GM19438 (cell line): ENCODE measurements around the gene ELL.

Experiments
- ATAC-seq: cut with Tn5 transposase; IDR thresholded peaks from one replicate; pipeline ENCODE4 v1.9.1; 2021; ENCODE audit warnings: low read depth; ENCODE audit not compliant: unreplicated experiment

ELL gene

DNA sequence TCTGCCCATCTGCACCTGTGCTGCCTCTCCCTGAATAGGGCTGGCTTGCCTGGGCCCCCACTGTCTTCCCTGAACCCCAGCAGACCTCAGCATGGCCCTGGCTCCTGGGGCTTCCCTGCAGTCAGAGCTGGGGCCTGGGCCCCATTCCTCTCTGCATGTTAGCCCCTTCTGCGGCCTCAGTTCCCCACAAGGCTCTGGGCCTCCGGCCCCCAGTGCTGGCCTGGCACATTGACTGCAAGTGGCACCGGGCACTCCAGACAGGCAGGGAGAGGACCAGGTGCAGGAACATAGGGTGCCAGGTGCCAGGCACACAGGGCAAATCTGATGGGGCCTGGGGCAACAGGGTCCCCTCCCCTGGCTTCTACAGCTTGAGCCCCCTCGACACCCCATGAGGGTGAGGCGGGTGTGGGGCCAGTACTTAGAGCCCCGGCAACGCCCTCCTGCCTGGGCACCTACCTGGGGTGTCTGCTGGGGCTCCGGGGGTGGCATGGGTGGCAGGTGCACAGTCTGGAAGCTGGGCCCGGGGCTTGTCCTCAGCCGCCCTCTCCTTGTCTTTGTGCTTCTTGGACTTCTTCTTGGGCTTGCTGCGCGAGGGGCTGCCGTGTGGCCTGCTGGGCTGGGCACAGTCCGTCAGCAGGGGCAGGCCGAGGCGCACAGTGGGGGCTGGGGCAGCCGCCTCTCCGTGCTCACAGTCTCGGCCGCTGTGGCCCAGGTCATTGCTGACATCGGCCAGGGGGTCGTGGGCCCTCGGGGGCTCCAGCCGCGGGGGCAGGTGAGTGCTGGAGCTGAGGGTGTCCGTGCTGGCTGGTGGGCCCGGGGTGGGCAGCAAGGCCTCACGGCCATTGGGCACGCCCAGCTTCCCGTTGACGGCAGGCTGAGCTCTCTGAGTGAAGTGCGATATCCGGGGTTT, 71.6 kb downstream of the ELL start:
- ATAC-seq = no peak

DNA sequence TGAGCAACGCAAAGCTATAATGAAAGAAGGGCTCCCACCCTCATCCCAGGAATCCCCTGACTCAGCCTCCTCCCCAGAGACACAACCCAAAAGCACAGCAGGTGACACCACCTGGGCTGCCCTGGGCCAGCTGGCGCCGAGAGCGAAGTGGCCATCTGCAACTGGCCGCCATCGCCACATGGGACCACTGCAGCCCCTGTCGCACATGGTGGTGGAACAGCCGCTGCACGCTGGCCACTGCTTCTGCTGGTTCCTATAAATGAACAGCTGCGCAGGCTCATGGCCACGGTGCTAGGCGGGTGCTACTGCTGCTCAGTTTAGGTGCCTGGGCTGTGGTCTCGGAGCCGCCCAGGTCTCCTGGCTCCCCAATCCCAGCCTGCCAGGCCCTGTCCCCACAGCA, 72.3 kb downstream of the ELL start:
- no peak for ATAC-seq

DNA sequence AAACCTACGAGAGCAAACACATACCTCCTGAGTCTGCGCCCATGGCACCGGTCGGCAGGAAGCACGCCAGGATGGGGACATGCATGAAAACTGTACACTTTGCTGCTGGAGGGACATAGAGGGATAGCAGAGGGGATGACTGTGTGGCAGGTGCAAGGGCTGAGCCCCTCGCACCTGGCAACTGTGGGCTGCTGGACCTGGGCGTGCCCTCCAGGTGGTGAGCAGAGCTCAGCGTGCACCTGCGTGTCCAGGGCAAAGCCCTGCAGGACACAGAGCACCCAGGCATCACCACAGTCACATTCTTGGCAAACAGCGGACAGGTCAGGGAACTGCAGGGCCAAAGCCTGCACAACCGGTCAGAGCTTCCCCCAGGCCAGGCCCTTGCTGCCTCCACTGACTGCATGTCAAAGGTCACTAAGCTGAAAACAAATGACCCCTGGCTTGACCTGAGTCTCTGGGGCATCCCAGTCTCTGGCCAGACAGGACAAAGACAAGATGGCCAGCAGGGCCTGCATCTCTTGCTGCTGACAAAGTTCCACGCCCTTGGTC, 75.0 kb downstream of the ELL start:
- no peak for ATAC-seq

DNA sequence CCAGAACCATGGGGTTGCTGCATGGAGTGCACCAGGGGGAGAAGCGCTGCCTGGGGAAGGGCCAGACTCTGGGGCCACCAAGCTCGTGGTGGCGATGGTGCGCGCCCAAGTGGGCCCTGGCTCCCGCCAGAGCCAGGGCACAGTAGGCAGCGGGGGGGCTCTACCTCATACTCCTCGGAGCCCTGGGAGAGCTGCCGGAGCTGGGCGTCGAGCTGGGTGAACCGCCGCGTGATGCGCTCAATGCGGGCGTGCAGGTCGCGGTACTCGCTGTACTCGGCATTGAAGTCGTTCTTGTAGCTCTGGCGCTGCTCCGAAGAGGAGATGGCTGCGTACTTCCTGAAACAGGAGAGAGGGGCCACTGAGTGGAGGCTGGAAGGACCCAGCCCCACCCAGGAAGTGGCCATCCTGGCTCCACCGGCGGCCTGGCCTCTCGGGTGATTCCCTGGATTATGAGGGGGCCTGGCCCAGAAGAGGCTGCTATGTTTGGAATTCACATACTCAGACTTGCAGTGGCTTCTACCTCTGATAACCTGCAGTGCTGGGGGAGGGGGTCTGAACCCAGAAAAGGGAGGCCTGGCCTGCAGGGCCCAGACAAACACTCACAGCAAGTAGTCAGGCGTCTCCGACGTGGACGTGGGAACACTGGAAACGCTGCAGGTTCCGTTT, 75.6 kb downstream of the ELL start:
- no peak for ATAC-seq

DNA sequence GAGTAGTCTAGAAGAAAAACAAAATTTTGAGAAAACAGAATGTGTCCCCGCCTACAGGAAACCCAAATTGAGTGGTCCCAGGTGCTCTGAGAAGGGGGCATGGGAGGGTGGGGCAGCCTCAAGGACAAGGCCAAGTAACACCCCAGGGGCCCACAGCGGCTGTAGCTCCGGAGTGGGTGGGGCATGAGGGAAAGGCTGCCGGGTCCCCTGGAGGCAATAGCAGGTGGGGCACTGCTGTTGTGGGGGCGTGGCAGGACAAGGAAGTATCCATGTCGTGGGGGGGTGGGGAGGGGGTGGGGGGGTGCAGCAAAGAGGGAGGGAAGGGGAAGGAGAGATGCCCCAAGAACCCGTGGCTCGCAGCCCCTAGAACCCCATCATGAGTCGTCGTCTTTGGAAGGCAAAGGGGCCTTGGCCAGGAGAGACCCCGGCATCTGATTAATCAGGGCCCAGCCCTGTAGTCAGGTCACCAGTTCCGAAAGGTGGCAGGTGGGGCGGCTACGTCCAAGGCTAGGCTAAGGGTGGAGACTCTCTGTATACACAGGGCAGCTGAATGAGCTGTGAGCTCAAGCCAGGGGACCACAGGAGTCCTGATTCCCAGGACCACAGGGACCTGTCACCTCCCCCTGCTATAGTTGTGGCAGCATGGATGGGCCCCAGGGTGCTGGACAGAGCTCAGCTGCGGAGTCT, 76.5 kb downstream of the ELL start:
- no peak for ATAC-seq

DNA sequence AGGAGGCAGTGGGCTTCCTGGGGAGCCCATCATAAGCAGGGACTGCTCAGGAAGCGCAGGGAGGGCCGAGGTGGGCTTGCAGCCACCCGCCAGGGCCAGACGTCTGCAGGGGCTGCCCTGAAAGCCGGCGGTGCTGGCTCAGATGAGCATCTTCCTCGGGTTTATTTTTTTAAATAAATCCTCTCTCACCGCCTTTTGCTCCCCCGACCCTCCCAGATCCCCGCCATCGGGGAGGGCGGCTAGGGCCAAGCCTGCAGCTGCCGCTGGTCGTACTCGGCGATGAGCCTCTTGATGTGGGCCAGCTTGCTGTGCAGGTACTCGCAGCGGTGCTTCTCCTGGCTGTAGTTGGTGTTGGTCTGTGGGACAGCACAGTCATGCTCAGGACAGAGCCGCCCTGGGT, 77.4 kb downstream of the ELL start:
- ATAC-seq = no peak

GRCh38 chr19:18443831-18444230, 78.0 kb downstream of the ELL start:
- ATAC-seq = no peak

DNA sequence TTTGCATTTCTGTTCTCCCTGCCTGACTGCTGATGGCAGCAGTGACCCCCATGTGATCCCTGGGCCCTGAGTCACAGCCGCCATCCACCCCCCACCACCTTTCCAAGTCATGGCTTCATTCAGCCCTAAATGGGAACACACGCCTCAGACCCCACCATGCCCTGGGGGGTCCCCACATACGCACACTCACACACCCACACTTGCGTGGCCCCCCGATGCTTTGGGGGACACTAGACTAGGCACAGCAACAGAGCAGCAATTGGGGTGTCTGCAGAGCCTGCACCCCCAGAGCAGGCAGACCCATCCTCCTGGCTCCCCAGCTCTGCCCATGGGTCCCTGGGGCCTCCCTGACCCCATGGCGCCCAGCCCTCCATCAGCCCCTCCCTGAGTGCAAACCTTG, 78.5 kb downstream of the ELL start:
- no peak for ATAC-seq

DNA sequence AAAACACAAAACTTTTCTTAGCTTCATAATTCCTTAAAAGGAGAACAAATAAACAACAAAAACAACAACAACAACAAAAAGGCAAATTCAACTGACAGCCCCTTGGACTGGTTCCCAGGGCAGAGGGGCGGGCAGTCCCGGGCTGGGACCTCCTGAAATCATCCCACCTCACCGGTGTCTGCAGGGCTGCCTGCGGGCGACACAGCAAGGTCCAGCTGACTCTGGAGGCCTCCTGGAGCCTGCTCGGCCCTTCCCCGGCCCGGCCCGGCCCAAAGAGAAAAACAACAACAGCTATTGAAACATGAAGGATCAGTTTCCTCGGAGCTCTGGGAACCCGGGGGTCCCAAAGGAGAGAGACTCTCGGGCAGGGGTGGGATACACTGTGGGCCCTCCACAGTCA, 78.9 kb downstream of the ELL start:
- no peak for ATAC-seq

DNA sequence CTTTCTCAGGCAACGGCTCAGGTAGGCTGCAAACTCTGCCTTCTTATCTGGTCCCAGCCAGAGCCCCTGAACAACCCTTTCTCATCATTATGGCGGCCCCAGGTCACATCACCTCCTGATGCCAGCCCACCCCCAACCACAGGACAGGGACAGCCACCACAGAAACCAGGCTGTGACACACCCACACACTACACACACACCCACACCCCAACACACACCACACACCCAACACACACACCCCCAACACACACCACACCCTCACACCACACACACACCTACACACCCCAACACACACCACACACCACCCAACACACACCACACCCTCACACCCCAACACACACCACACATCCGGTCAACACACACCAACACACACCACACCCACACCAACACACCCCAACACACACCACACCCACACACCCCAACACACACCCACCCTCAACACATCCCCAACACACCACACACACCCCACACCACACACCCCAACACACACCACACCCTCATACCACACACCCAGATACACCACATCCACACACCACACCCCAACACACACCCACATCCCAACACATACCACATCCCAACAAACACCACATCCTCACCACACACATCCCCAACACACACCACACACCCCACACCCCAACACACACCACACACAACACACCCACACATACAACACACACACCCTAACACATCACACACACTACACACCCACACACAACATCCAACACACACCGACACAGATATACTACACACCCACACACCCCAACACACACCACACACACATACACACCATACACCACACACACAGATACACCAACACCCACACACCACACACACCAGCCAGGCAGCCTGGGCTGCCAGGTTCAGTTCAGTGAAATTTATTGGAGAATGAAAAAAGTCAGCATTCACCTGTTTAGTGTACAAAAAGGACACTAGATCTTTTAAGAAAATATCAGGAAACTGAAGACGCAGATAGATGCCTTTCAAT, 79.8 kb downstream of the ELL start:
- no peak for ATAC-seq

DNA sequence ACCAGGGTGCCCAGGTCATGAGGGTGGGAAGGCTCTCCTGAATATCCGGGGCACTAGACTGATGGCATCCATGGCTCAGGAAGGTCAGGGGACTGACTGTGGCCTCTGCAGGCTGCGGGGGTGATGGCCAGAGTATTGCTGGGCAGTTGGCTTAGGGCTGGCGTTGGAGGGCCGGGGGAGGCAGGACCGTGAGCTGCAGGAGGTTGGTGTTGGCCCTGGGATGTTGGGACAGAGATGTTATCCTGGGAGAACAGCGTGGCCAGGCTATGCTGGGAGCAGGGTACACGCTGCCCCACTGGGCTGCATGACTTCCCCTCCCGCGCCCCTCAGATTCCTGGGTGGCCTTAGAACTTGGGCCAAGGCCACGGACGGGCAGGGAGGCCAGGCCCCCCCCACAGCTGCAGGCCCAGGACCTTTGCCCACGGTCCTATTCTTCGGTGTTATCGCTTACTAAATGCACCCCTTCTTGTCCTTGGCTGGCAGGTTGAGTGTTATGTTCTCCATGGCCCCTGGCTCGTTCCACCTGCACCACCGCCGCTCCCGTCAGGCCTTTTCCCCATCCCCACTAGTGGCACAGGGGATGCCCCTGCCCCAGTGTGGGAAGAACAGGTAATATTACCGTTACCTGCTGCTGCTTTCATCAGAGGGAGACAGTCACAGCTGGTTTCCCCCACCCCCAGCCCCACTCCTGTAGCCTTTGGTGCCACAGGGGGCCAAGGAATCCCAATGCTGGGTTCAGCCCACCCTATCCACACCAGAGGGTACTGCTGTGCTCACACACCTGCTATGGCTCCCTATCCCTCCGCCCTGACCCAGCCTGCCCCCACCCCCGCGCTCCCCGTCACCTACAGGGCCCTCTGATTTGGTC, 80.7 kb downstream of the ELL start:
- no peak for ATAC-seq

DNA sequence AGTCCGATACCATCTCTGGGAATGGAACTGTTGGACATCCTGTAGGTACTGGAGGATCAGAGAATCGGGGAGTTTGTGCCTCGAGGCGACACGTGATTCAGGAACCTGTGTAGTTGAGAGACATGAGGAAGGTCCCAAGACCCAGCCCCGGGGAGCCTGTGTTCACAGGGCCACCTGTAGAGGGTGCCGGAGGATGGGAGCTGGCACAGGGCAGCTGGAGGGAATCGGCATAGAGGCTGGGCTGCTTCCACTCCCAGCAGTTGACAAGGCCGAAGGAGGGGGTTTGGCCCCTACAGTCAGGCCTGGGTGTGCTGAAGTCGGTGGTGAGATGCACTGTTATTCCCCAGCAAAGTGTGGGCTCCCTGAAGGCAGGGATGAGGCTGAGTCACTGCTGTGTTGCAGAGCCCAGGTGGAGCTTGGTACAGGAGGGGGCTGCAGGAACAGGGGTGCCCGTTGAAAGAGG, 81.4 kb downstream of the ELL start:
- no peak for ATAC-seq

GRCh38 chr19:18439910-18440237, 82.0 kb downstream of the ELL start:
- ATAC-seq = no peak

DNA sequence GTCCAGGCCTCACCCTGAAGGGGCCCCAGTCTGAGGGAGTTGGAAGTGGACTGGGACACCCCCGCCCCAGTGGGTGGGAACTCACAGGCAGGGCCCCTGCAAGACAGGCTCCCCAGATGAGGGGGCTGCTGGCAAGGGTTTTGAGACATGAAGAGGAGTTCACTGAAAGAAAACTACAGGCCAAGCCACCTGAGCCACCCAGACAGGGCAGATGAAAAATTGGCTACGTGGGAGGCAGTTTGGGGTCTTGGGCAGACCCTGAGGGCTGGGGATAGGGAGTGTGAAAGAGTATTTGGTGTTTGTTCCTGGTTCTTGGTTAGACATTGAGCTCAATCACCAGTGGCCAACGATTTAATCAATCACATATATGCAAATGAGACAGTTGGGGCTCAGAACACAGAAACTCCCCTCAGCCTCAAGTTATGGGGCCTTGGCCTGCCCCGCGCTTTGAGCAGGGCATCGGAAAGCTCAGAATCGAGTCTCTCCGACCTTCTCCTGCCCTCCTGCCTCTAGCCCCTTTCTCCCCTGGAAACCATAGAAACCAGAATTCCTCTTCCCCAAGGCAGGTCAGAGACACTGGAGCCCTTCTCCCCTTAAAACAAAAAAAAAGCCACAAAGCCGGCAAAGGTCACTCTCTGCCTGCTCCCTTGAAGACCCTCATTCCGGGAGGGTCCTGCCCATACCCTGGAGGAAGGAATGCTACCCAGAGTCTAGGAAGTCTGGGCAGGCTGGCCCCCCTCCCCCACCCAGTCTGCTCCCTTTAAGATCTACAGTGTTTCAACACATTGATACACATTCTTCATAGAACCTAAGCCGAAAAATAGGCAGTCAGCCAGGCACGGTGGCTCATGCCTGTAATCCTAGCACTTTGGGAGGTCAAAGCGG, 82.6 kb downstream of the ELL start:
- ATAC-seq = no peak

DNA sequence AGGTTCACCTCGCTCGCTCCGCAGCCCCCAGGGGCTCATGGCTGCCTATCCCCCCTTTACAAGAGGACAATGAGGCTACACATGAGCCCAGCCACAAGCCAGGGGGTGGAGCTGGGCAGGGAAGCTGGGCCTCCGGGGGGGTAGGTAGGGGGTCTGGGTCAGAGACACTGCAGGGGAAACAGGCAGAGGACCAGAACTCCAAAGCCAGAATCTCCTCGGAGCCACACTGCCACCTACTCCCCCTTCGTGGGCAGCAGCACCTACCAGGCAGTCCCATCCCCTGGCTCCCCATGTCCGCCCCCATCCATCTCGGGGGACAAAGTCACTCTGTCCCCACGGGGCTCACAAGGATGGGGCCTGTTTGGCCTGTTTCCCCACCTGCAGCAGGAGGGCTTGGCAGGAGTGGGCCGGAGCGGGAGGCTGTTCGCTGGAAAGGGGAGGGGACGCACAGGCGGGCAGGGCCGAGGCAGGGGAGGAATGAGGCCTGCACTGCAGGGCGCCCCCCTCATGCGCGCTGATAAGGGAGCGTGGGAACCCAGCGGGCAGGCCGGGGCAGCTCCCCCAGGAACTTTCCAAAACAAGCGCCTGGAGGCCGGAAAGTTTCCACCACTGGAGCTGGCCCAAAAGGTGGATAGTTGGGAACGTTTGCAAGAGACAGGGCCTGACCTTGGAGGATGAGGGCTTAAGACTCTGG, 83.4 kb downstream of the ELL start:
- no peak for ATAC-seq

DNA sequence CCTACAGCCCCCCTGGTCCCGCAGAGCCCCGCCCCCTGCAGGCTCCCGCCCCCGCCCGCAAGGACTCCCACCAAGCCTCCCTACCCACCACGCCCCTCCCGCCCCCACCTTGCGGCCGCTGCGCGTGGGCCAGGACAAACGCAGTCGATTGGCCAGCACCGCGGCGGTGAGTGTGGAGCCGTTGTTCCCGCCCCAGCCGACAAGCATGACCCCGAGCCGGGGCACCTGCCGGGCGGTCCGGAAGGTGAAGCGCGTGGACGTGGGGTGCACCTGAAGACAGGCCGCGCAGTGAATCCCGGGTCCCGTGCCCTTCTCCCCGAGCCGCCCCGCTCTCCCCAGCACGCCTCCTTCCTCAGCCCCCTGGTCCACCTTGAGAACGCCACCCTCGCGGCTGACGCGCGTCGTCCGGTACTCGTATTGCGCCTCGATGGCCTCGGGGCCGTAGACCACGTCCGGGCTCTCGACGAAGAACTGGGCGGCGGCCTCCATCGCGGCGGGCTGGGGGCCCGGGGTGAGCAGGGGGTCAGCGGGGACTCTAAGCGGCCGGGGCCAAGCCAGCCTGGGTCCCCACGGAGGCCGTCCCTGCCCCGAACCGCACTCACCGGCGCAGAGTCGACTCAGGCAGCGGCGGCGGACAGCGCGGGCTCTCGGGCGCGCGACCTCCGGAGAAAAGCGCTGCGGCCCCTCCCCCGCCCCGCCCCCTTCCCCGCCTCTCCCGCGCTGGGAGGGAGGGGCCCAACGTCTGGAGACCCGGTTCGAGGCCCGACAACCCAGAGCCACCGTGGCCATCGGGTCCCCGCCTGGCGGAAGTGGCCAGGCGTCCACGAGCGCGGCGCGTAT, 84.2 kb downstream of the ELL start, which contains the start of gene ISYNA1:
ISYNA1 (minus strand) TSS at position 643 of the 840 bp plus-strand sequence; CDS start at position 489, 154 bp downstream.
- ATAC-seq = peak; percentile 15
